Occipital lobe (tissue), 2 donors: ENCODE results near the gene TEX28. TPM values are rescaled to one million over a fixed set of nuclear protein-coding genes. Genes with fewer than 3 reads are reported as not detected.
"Not testable (repeated sequence)": the region's sequence is repeated elsewhere in the genome, so short reads cannot be mapped to it uniquely, and the experiment has no call there.

Experiments used
- DNase-seq: peaks from one replicate; lab custom pipeline; 2025; lab: John Stamatoyannopoulos, UW
- total RNA-seq: library from RNA; depleted of rRNA; stranded (reverse); fragments of >200 nt; gene quantifications from one replicate; pipeline ENCODE4 v1.2.3, GENCODE V29; 2014

TEX28 gene
- total RNA-seq, 1 donor from 2014 or later: not detected

DNA sequence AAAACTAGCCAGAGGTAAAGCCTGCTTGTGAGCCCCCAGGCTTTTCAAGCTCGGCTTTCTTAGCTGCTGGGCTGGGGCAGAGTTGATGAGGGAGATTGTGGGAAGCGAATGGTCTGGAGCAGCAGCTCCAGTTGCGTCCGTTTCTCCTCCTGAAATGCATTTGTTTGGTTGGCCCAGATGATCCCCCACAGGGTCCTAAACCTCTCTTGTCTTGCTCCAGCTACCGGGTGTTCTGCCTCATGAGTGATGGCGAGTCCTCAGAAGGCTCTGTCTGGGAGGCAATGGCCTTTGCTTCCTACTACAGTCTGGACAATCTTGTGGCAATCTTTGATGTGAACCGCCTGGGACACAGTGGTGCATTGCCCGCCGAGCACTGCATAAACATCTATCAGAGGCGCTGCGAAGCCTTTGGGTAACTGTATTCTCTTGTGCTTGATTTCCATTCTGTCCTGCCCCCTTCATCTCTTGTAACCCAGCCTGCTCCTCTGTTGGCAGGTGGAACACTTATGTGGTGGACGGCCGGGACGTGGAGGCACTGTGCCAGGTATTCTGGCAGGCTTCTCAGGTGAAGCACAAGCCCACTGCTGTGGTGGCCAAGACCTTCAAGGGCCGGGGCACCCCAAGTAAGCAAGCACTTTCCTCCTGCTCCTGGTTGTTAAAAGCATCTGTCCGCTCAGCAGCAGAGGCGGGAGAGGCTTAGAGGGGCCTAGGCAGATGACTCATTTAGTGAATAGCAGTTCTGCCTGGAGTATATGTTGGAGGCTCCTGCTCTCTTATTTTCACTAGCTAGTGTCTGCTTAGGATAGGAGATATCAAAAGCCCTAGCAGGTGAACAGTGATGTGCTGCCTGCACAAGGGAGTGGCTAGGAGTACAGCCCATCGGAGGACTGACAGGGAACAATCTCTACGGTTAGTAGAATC, 16.0 kb upstream of the TEX28 start:
- no peak for DNase-seq

DNA sequence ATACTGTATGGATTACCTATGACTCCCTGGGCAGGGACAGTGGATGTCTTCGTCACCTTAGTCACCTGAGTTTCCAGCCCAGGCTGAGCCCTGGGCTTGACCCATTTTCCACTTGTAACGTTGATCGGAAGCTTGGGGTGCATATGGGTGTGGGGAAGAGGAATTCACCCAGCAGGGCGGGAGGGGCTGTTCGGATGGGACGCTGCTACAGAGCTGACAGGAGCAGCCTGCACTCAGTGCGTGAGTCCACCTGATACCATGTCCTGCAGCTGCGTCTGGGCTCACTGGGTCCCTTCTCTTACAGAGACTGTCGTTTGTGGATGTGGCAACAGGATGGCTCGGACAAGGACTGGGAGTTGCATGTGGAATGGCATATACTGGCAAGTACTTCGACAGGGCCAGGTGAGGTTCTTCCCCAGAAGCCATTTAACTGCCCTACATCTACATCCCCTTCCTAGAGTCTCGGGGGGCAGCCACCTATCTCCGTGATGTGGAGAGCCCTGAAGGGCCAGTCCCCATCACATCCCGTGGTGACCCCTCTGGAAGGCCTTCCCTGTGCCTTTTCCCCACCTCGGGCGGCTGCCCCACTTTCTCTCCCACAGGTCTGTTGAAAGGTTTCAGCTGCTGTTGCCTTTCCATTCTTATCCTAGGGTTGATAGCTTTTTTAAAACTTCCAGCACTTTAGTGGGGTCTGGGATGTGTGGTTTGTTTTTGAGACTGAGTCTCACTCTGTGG, 14.3 kb upstream of the TEX28 start:
- DNase-seq: no peak

GRCh38 chrX:154308108-154308946, 13.4 kb upstream of the TEX28 start:
- no peak for DNase-seq

- DNase-seq: no peak
Observed at GRCh38 chrX:154307202-154307601, 12.3 kb upstream of the TEX28 start.

GRCh38 chrX:154305541-154306205, 10.7 kb upstream of the TEX28 start:
- DNase-seq: no peak

GRCh38 chrX:154304846-154305245, 9.9 kb upstream of the TEX28 start:
- no peak for DNase-seq

DNA sequence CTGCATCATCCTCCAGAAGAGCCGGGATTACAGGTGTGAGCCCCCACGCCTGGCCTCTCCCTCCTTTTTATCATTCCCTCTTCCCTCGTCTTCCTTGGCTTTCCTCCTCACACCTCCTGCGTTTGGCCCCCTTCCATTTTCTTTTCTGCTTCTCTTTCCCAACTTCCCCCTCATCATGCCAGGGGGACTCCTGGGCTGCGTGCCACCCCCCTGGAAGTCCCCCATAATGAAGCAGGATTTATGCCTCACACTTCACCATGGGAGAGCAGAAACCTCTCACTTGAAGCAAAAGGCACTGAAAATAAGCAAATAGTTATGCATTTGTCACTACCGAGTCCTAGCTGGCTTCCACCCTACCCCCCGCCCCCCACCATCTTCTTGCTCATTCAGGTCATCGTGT, 8.6 kb upstream of the TEX28 start:
- DNase-seq: no peak

DNA sequence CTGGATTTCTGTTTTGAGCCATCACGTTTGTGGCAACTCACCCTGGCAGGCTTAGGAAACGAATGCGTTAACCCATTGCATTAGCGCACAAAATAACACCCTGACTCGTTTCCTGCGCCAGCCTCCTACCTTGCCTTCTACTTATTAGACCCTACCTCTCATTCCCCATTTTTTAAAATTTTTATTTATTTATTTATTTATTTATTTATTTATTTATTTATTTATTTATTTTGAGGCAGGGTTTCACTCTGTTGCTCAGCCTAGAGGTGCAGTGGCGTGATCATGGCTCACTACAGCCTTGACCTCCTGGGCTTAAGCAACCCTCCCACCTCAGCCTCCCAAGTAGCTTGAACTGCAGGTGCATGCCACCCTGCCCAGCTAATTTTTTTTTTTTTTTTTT, 8.1 kb upstream of the TEX28 start:
- DNase-seq: not testable (repeated sequence)

GRCh38 chrX:154300816-154301215, 5.9 kb upstream of the TEX28 start:
- no peak for DNase-seq

DNA sequence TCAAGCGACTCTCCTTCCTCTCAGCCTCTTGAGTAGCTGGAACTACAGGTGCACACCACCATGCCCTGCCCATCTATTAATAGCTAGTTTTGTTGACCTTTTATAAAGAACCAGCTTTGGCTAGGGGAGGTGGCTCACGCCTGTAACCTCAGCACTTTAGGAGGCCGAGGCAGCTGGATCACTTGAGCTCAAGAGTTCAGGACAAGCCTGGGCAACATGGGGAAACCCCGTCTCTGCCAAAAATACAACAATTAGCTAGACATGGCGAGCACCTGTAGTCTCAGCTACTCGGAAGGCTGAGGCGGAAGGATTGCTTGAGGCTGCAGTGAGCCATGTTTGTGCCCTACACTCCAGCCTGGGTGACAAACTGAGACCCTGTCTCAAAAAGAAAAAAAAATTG, 3.4 kb upstream of the TEX28 start:
- DNase-seq: no peak

DNA sequence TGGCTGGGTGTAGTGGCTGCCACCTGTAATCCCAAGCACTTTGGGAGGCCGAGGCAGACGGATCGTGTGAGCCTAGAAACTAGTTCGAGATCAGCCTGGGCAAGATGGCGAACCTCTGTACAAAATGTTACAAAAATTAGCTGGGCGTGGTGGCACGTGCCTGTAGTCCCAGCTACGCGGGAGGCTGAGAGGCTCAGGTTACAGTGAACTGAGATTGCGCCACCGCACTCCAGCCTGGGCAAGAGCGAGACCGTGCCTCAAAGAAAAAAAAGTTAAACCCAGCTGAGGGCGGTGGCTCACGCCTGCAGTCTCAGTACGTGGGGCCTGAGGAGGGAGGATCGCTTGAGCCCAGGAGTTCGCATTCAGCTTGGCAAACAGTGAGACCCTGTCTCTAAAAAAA, 1.8 kb upstream of the TEX28 start:
- DNase-seq: no peak

GRCh38 chrX:154295664-154296310, 863 bp upstream of the TEX28 start, which contains the start of gene TKTL1:
TKTL1 (plus strand) TSS chrX:154295795; CDS start chrX:154295860, 65 bp downstream.
- no peak for DNase-seq

- not testable (repeated sequence) for DNase-seq
Observed at GRCh38 chrX:154286406-154286805, 8.5 kb downstream of the TEX28 start.

GRCh38 chrX:154284489-154285338, 10.2 kb downstream of the TEX28 start:
- not testable (repeated sequence) for DNase-seq

DNA sequence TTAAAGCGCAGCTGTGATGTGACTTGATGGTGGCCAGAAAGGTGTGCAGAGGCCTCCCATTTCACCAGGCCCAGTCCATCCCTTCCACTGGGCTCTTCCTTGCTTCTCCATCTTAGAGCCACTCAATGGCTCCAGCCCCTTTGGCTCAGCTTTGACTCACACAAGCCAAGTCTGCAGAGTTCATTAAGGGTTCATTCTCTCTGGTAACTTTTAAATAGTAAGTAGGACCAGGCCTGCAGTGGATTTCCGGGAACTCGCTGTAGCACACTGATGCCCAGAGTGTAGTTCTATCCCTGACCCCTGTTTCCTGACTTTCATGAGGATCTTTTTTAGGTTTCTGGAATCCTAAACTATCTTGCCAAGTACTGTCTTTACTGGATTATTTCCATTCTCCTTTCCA, 25.7 kb downstream of the TEX28 start:
- not testable (repeated sequence) for DNase-seq

- DNase-seq: not testable (repeated sequence)
Observed at GRCh38 chrX:154263072-154263471, 31.9 kb downstream of the TEX28 start.

DNA sequence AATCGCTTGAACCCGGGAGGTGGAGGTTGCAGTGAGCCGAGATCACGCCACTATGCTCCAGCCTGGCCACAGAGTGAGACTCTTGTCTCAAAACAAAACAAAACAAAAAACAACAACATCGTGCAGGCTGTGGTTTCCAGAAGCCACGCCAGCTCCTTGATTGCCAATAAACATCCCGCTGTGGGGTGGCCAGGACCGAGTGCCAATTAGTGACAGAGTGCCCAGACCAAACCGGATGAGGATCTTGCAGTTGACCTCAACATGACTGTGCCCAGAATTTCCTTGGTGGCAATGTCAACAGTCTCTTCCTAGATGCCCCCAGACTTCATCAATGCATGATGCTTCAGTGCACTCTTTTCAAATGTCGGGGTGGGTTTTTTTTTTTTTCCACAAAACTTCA, 36.2 kb downstream of the TEX28 start:
- not testable (repeated sequence) for DNase-seq

- not testable (repeated sequence) for DNase-seq
Observed at GRCh38 chrX:154257282-154257681, 37.6 kb downstream of the TEX28 start, which contains the start of gene OPN1MW3. OPN1MW3 (plus strand) TSS chrX:154257582; CDS start chrX:154257620, 38 bp downstream.

GRCh38 chrX:154248076-154248475, 46.8 kb downstream of the TEX28 start:
- DNase-seq: not testable (repeated sequence)
